Gastrocnemius medialis (tissue), 4 donors: Measurements from ENCODE around the gene ST6GALNAC2. TPM values are rescaled to one million over a fixed set of nuclear protein-coding genes. Genes with fewer than 3 reads are reported as not detected.

ENCODE experiments used
- ATAC-seq, 2 donors: fragments of 150-250 bp; one replicate each; pipeline ENCODE4 v1.9.1; 2016
- DNase-seq, 2 donors: peaks; one replicate each; pipeline ENCODE4 v3.0.0-alpha.2; 2019
- H3K27ac ChIP-seq, 4 donors: fragments of 200-600 bp; sonication (generic); 1 replicate in 1 of 4; 2 replicates in 3 of 4; pipeline ENCODE4 v1.5.1; 2016 to 2018; ENCODE audit warnings: mild to moderate bottlenecking in 2 of 4, moderate library complexity in 1 of 4
- H3K27me3 ChIP-seq, 3 donors: fragments of 200-600 bp; sonication (generic) in 2 of 3; 1 replicate in 1 of 3; 2 replicates in 2 of 3; pipeline versions ENCODE4 v1.5.1 to v1.6.0; 2016 to 2019; ENCODE audit warnings: mild to moderate bottlenecking in 1 of 3, moderate library complexity in 1 of 3
- H3K36me3 ChIP-seq, 2 donors: fragments of 200-600 bp; sonication (generic) in 1 of 2; one replicate each; pipeline ENCODE4 v1.5.1; 2017 to 2018
- H3K4me1 ChIP-seq, 2 donors: fragments of 200-600 bp; sonication (generic) in 1 of 2; one replicate each; pipeline ENCODE4 v1.5.1; 2016 to 2017; ENCODE audit warnings: mild to moderate bottlenecking in 2 of 2
- H3K4me3 ChIP-seq, 4 donors: fragments of 200-600 bp; sonication (generic) in 3 of 4; 1 replicate in 1 of 4; 2 replicates in 3 of 4; pipeline ENCODE4 v1.5.1; 2016 to 2019; ENCODE audit warnings: mild to moderate bottlenecking in 2 of 4
- H3K9me3 ChIP-seq, 3 donors: fragments of 200-600 bp; sonication (generic) in 2 of 3; 1 replicate in 1 of 3; 2 replicates in 2 of 3; pipeline ENCODE4 v1.5.1; 2016 to 2019
- CTCF ChIP-seq, 5 experiments: fragments of 450-650 bp in 3 of 5; fragments of 200-600 bp in 2 of 5; sonication (generic) in 2 of 5; IDR thresholded peaks in 4 of 5; conservative IDR thresholded peaks in 1 of 5; 1 replicate in 4 of 5; 2 replicates in 1 of 5; pipeline ENCODE4 v1.5.1; 2016 to 2019; ENCODE audit warnings: antibody characterized with exemption in 5 of 5, mild to moderate bottlenecking in 3 of 5, moderate library complexity in 3 of 5
- POLR2A ChIP-seq, 2 donors: fragments of 450-650 bp; IDR thresholded peaks; one replicate each; pipeline ENCODE4 v1.6.1; 2017; ENCODE audit warnings: antibody characterized with exemption in 2 of 2, mild to moderate bottlenecking in 2 of 2, moderate library complexity in 2 of 2
- in situ Hi-C, 4 donors: fragments of 200-750 bp; cut with MboI; loops; one replicate each; pipeline versions ENCODE4 v1.15.0 to v1.8.0; 2017; ENCODE audit warnings: low sequenced_read_pairs in 4 of 4
- intact Hi-C: fragments of 100-400 bp; cut with DNase I; formaldehyde crosslinking; loops from one replicate; pipeline ENCODE4 v1.15.1; 2023; ENCODE audit warnings: low total_unique reads
- total RNA-seq, 4 donors: library from RNA; depleted of rRNA; stranded (reverse); fragments of >200 nt; gene quantifications; one replicate each; pipeline versions ENCODE4 v1.1.0 to v1.2.3, GENCODE V29; 2016

ST6GALNAC2 gene
- total RNA-seq, 4 donors from 2014 or later, result 13.6 to 31.1 (median 27.4) TPM

GRCh38 chr17:76550712-76551615 is 34.7 kb downstream of the ST6GALNAC2 start:
- Histone ChIP-seq H3K4me1 (peaks cover 40 to 47% of the 10 kb centered on the region in 2 donors), H3K4me3 (no peak overlapping the region), H3K36me3 (no peaks in the 10 kb centered on the region), H3K27ac (peak overlapping the region in 2 of 4 donors; percentile 14 to 16), H3K27me3 (no peaks in the 10 kb centered on the region), H3K9me3 (no peaks in the 10 kb centered on the region)
- in situ Hi-C loops (loop anchor here in 1 of 4 donors (25.0 kb wide), 1 partner anchor 161 kb away; the partner anchor contains the start of gene MXRA7), intact Hi-C loops (no loop called here)
- DNase-seq (no peak), ATAC-seq (no peak)
- TF ChIP-seq POLR2A (IDR thresholded peaks at IDR 0.05), result no peak
- TF ChIP-seq CTCF (IDR thresholded peaks at IDR 0.05 in 4 of 5, conservative IDR thresholded peaks at IDR 0.05 in 1 of 5), result no peak

DNA sequence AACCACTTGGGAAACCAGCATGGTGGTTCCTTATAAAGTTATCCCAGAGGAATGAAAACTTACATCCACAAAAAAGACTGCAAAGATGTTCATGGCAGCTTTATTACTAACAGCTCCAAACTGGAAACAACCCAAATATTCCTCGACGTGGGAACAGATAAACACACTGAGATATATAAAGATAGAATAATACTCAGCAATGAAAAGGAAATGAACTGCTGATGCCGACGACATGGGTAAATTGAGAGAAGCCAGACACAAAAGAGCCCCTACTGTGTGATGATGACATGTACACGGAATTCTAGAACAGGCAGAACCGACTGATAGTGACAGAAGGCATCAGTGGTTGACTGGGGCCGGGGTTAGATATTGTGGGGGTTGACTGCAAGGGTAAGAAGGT is 36.1 kb downstream of the ST6GALNAC2 start:
- H3K4me1 ChIP-seq, result peaks cover 53 to 55% of the 10 kb centered on the region in 2 donors
- no peak overlapping the region for H3K27ac ChIP-seq
- DNase-seq (no peak), ATAC-seq (no peak)
- TF ChIP-seq CTCF (IDR thresholded peaks at IDR 0.05 in 4 of 5, conservative IDR thresholded peaks at IDR 0.05 in 1 of 5), result no peak
- TF ChIP-seq POLR2A (IDR thresholded peaks at IDR 0.05), result no peak
- no peak overlapping the region for H3K4me3 ChIP-seq
- no peaks in the 10 kb centered on the region for H3K9me3 ChIP-seq
- no peaks in the 10 kb centered on the region for H3K36me3 ChIP-seq
- H3K27me3 ChIP-seq, result no peaks in the 10 kb centered on the region
- in situ Hi-C loops (no loop called here), intact Hi-C loops (no loop called here)

GRCh38 chr17:76549215-76549518 is 36.5 kb downstream of the ST6GALNAC2 start:
- intact Hi-C loops, result no loop called here
- H3K27me3 ChIP-seq, result no peaks in the 10 kb centered on the region
- H3K4me1 ChIP-seq, result peaks cover 53 to 58% of the 10 kb centered on the region in 2 donors
- ATAC-seq, result no peak
- H3K27ac ChIP-seq, result peak overlapping the region in 2 of 4 donors; percentile 68 to 73
- no peaks in the 10 kb centered on the region for H3K9me3 ChIP-seq
- in situ Hi-C loops, result no loop called here
- no peak overlapping the region for H3K4me3 ChIP-seq
- no peaks in the 10 kb centered on the region for H3K36me3 ChIP-seq
- TF ChIP-seq POLR2A (IDR thresholded peaks at IDR 0.05), result no peak
- DNase-seq, result no peak

DNA sequence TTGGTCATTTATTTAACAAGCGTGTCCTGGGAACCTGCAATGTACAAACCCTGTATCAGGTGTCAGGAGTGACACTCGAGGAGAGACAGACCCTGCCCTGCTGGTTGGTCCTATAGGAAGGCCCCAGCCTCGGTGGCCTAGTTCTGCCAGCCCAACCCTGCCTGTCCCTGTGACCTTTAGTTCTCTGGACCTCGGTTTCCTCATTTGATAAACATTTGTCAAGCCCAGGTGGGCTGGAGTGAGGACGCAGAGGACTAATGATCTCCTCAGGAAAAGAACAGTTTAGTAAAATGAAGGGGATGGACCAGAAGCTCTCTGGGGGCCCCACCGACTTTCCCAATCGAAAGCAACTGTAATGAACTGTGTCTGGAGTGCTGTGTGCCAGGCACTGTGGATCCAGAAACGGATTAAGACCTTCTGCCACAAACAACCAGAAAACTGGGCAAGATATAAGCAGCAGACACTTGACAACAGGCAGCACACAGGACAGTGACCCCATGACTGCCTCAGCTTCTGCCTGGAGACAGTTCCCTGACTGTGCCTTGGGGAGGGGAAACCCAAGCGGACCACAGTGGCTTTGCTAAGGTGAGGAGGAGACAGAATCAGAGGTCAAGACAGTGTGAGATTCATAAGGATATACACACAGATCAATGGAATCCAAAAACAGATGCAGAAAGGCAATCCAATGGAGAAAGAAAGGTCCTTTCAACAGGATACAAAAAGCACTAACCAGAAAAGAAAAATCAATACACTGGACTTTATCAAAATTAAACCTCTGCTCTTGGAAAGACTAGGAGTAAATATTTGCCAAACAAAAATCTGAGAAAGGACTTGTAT is 37.1 kb downstream of the ST6GALNAC2 start:
- Histone ChIP-seq H3K9me3 (no peaks in the 10 kb centered on the region), H3K27me3 (no peaks in the 10 kb centered on the region), H3K36me3 (no peaks in the 10 kb centered on the region), H3K27ac (peak overlapping the region; percentile 58 to 73 (median 64)), H3K4me1 (peaks cover 53 to 64% of the 10 kb centered on the region in 2 donors), H3K4me3 (no peak overlapping the region)
- intact Hi-C loops (no loop called here), in situ Hi-C loops (no loop called here)
- peak; percentile 40 to 57 for ATAC-seq
- TF ChIP-seq POLR2A (IDR thresholded peaks at IDR 0.05) (no peak), CTCF (IDR thresholded peaks at IDR 0.05 in 4 of 5, conservative IDR thresholded peaks at IDR 0.05 in 1 of 5) (no peak)
- DNase-seq, result no peak
